ENCODE data around the gene EFR3B.
"Not testable (repeated sequence)": the region's sequence is repeated elsewhere in the genome, so short reads cannot be mapped to it uniquely, and the experiment has no call there.

DNA sequence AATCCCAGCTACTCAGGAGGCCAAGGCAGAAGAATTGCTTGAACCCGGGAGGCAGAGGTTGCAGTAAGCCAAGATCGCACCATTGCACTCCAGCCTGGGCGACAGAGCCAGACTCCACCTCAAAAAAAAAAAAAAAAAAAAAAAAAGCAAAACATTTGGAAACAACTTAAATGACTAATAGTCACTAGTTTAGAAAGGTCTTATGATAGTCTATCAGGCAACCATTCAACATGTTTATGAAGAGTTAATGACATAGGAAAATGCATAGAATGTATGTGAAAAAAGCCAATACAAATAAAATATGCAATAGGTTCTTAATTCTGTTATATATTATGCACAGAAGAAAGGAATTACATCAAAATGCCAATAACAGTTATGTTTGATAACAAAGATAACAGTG is 85.2 kb downstream of the EFR3B start:
- TF ChIP-seq MAZ (IDR thresholded peaks at IDR 0.05; ENCODE audit: borderline replicate concordance, low read depth, low read length); BHLHE40 (IDR thresholded peaks at IDR 0.05; ENCODE audit: low read depth, low read length); MAFK (IDR thresholded peaks at IDR 0.05; ENCODE audit: low read depth, low read length); POLR2A (IDR thresholded peaks at IDR 0.05; ENCODE audit: low read depth, low read length); CHD1 (IDR thresholded peaks at IDR 0.05; ENCODE audit: low read depth, low read length); CEBPB (IDR thresholded peaks at IDR 0.05; ENCODE audit: low read depth, low read length); MXI1 (IDR thresholded peaks at IDR 0.05; ENCODE audit: borderline replicate concordance, low read depth, low read length); FOS (IDR thresholded peaks at IDR 0.05; ENCODE audit: low read depth, low read length); SMC3 (IDR thresholded peaks at IDR 0.05; ENCODE audit: low read depth, low read length): not testable (repeated sequence)
- TF ChIP-seq, protein P1, sequence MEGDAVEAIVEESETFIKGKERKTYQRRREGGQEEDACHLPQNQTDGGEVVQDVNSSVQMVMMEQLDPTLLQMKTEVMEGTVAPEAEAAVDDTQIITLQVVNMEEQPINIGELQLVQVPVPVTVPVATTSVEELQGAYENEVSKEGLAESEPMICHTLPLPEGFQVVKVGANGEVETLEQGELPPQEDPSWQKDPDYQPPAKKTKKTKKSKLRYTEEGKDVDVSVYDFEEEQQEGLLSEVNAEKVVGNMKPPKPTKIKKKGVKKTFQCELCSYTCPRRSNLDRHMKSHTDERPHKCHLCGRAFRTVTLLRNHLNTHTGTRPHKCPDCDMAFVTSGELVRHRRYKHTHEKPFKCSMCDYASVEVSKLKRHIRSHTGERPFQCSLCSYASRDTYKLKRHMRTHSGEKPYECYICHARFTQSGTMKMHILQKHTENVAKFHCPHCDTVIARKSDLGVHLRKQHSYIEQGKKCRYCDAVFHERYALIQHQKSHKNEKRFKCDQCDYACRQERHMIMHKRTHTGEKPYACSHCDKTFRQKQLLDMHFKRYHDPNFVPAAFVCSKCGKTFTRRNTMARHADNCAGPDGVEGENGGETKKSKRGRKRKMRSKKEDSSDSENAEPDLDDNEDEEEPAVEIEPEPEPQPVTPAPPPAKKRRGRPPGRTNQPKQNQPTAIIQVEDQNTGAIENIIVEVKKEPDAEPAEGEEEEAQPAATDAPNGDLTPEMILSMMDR (conservative IDR thresholded peaks at IDR 0.05; ENCODE audit: low read depth, low read length): not testable (repeated sequence)
- TF ChIP-seq, protein P2, sequence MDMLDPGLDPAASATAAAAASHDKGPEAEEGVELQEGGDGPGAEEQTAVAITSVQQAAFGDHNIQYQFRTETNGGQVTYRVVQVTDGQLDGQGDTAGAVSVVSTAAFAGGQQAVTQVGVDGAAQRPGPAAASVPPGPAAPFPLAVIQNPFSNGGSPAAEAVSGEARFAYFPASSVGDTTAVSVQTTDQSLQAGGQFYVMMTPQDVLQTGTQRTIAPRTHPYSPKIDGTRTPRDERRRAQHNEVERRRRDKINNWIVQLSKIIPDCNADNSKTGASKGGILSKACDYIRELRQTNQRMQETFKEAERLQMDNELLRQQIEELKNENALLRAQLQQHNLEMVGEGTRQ (IDR thresholded peaks at IDR 0.05; ENCODE audit: low read depth, low read length): not testable (repeated sequence)
- TF ChIP-seq, protein P3, sequence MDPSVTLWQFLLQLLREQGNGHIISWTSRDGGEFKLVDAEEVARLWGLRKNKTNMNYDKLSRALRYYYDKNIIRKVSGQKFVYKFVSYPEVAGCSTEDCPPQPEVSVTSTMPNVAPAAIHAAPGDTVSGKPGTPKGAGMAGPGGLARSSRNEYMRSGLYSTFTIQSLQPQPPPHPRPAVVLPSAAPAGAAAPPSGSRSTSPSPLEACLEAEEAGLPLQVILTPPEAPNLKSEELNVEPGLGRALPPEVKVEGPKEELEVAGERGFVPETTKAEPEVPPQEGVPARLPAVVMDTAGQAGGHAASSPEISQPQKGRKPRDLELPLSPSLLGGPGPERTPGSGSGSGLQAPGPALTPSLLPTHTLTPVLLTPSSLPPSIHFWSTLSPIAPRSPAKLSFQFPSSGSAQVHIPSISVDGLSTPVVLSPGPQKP (IDR thresholded peaks at IDR 0.05; ENCODE audit: borderline replicate concordance, low read depth, low read length): not testable (repeated sequence)

Data from IMR-90 (cell line).